HAP-1 (cell line): ENCODE measurements around the gene PSMD7.

ENCODE experiments used
- DNase-seq, 2 experiments: peaks; one replicate each; pipeline ENCODE4 v3.0.0-alpha.2; 2016 to 2020; ENCODE audit warnings: low spot score in 2 of 2
- H3K27me3 ChIP-seq: fragments of 250-450 bp; sonication (Bioruptor Pico); 2 replicates; pipeline ENCODE4 v1.5.1; 2020; ENCODE audit warnings: low read depth, mild to moderate bottlenecking, moderate library complexity
- H3K36me3 ChIP-seq: fragments of 250-450 bp; sonication (Bioruptor Pico); replicated peaks from 2 replicates; pipeline ENCODE4 v1.5.1; 2020; ENCODE audit warnings: mild to moderate bottlenecking
- H3K4me1 ChIP-seq: fragments of 250-450 bp; sonication (Bioruptor Pico); 2 replicates; pipeline ENCODE4 v1.5.1; 2020; ENCODE audit warnings: mild to moderate bottlenecking
- H3K4me3 ChIP-seq: fragments of 250-450 bp; sonication (Bioruptor Pico); 2 replicates; pipeline ENCODE4 v1.5.1; 2020; ENCODE audit warnings: mild to moderate bottlenecking, moderate library complexity
- H3K9me3 ChIP-seq: fragments of 250-450 bp; sonication (Bioruptor Pico); 2 replicates; pipeline ENCODE4 v1.5.1; 2020; ENCODE audit warnings: mild to moderate bottlenecking, moderate library complexity
- in situ Hi-C: fragments of 300-500 bp; cut with MboI; formaldehyde crosslinking; loops from 3 replicates; pipeline ENCODE4 v1.14.3; 2020; ENCODE audit warnings: low sequenced_read_pairs, inconsistent platforms, mixed read lengths

The PSMD7 gene

GRCh38 chr16:74296432-74297144 is at the start of gene PSMD7:
TSS of gene PSMD7 (plus strand) at chr16:74296814. CDS start at chr16:74296915, 101 bp downstream.
- in situ Hi-C loops, result no loop called here
- peak; percentile 85 to 93 for DNase-seq
- H3K9me3 ChIP-seq, result no peaks in the 10 kb centered on the region
- no peaks in the 10 kb centered on the region for H3K27me3 ChIP-seq
- H3K4me3 ChIP-seq, result peak within 1 kb of the TSS; percentile 97
- H3K4me1 ChIP-seq, result peaks cover 15% of the 10 kb centered on the region
- H3K36me3 ChIP-seq, result peaks cover 33% of the 10 kb centered on the region

- Histone ChIP-seq H3K4me3 (no peak overlapping the region), H3K9me3 (no peaks in the 10 kb centered on the region), H3K4me1 (no peaks in the 10 kb centered on the region), H3K36me3 (no peaks in the 10 kb centered on the region), H3K27me3 (no peaks in the 10 kb centered on the region)
- DNase-seq, result no peak
- in situ Hi-C loops, result no loop called here
Measured at GRCh38 chr16:74249254-74249653, 47.4 kb upstream of the PSMD7 start.

GRCh38 chr16:74249846-74250245 is 46.8 kb upstream of the PSMD7 start:
- H3K36me3 ChIP-seq, result no peaks in the 10 kb centered on the region
- DNase-seq, result no peak
- in situ Hi-C loops, result no loop called here
- H3K4me3 ChIP-seq, result no peak overlapping the region
- H3K9me3 ChIP-seq, result no peaks in the 10 kb centered on the region
- H3K27me3 ChIP-seq, result no peaks in the 10 kb centered on the region; the same call in 1 of the 2 replicates
- H3K4me1 ChIP-seq, result no peaks in the 10 kb centered on the region

GRCh38 chr16:74252329-74252728 is 44.3 kb upstream of the PSMD7 start:
- Histone ChIP-seq H3K27me3 (no peaks in the 10 kb centered on the region; the same call in 1 of the 2 replicates), H3K4me1 (no peaks in the 10 kb centered on the region), H3K4me3 (no peak overlapping the region), H3K36me3 (no peaks in the 10 kb centered on the region), H3K9me3 (no peaks in the 10 kb centered on the region)
- in situ Hi-C loops, result no loop called here
- DNase-seq, result no peak

GRCh38 chr16:74253161-74253938 is 43.3 kb upstream of the PSMD7 start:
- Histone ChIP-seq H3K36me3 (no peaks in the 10 kb centered on the region), H3K9me3 (no peaks in the 10 kb centered on the region), H3K4me1 (no peaks in the 10 kb centered on the region), H3K4me3 (no peak overlapping the region), H3K27me3 (no peaks in the 10 kb centered on the region; the same call in 1 of the 2 replicates)
- in situ Hi-C loops, result no loop called here
- DNase-seq, result no peak

- in situ Hi-C loops, result no loop called here
Measured at GRCh38 chr16:74257061-74257460, 39.6 kb upstream of the PSMD7 start.

GRCh38 chr16:74261068-74261467 is 35.5 kb upstream of the PSMD7 start:
- Histone ChIP-seq H3K27me3 (no peaks in the 10 kb centered on the region), H3K9me3 (no peaks in the 10 kb centered on the region), H3K4me1 (no peaks in the 10 kb centered on the region), H3K4me3 (no peak overlapping the region), H3K36me3 (no peaks in the 10 kb centered on the region)
- DNase-seq, result no peak
- in situ Hi-C loops, result no loop called here

More at GRCh38 chr16:74257061-74257460, 39.6 kb upstream of the PSMD7 start:
- H3K9me3 ChIP-seq, result no peaks in the 10 kb centered on the region
- DNase-seq, result no peak
- no peaks in the 10 kb centered on the region for H3K4me1 ChIP-seq
- H3K27me3 ChIP-seq, result no peaks in the 10 kb centered on the region; the same call in 1 of the 2 replicates
- no peak overlapping the region for H3K4me3 ChIP-seq
- no peaks in the 10 kb centered on the region for H3K36me3 ChIP-seq

- no peak for DNase-seq
- in situ Hi-C loops, result no loop called here
- no peaks in the 10 kb centered on the region for H3K36me3 ChIP-seq
- H3K4me1 ChIP-seq, result no peaks in the 10 kb centered on the region
- no peaks in the 10 kb centered on the region for H3K9me3 ChIP-seq
- no peak overlapping the region for H3K4me3 ChIP-seq
- no peaks in the 10 kb centered on the region; the same call in 1 of the 2 replicates for H3K27me3 ChIP-seq
Measured at GRCh38 chr16:74264811-74265210, 31.8 kb upstream of the PSMD7 start.

GRCh38 chr16:74268372-74268782 is 28.2 kb upstream of the PSMD7 start:
- Histone ChIP-seq H3K4me3 (no peak overlapping the region), H3K27me3 (no peaks in the 10 kb centered on the region; the same call in 1 of the 2 replicates), H3K36me3 (no peaks in the 10 kb centered on the region), H3K4me1 (no peaks in the 10 kb centered on the region), H3K9me3 (no peaks in the 10 kb centered on the region)
- in situ Hi-C loops, result no loop called here
- DNase-seq, result no peak

- no peak overlapping the region for H3K4me3 ChIP-seq
- peaks cover 3% of the 10 kb centered on the region; the same call in 1 of the 2 replicates for H3K4me1 ChIP-seq
- no peak for DNase-seq
- no peaks in the 10 kb centered on the region for H3K36me3 ChIP-seq
- H3K9me3 ChIP-seq, result no peaks in the 10 kb centered on the region
- in situ Hi-C loops, result no loop called here
- peaks cover 3% of the 10 kb centered on the region for H3K27me3 ChIP-seq
Measured at GRCh38 chr16:74271872-74272271, 24.7 kb upstream of the PSMD7 start.

GRCh38 chr16:74275031-74275636 is 21.5 kb upstream of the PSMD7 start:
- H3K4me1 ChIP-seq, result peaks cover 3% of the 10 kb centered on the region; the same call in 1 of the 2 replicates
- no peak overlapping the region for H3K4me3 ChIP-seq
- peaks cover 3% of the 10 kb centered on the region; the same call in 1 of the 2 replicates for H3K27me3 ChIP-seq
- H3K9me3 ChIP-seq, result no peaks in the 10 kb centered on the region
- in situ Hi-C loops, result no loop called here
- no peaks in the 10 kb centered on the region for H3K36me3 ChIP-seq
- peak in 1 of 2 experiments; percentile 49 for DNase-seq

GRCh38 chr16:74275711-74276110 is 20.9 kb upstream of the PSMD7 start:
- H3K4me1 ChIP-seq, result peaks cover 3% of the 10 kb centered on the region; the same call in 1 of the 2 replicates
- no peak overlapping the region for H3K4me3 ChIP-seq
- no peak for DNase-seq
- peaks cover 3% of the 10 kb centered on the region; the same call in 1 of the 2 replicates for H3K27me3 ChIP-seq
- in situ Hi-C loops, result no loop called here
- no peaks in the 10 kb centered on the region for H3K36me3 ChIP-seq
- H3K9me3 ChIP-seq, result no peaks in the 10 kb centered on the region

GRCh38 chr16:74277974-74278373 is 18.6 kb upstream of the PSMD7 start:
- in situ Hi-C loops, result no loop called here
- no peaks in the 10 kb centered on the region for H3K36me3 ChIP-seq
- H3K4me3 ChIP-seq, result no peak overlapping the region
- H3K4me1 ChIP-seq, result peaks cover 3% of the 10 kb centered on the region; the same call in 1 of the 2 replicates
- H3K27me3 ChIP-seq, result peaks cover 3% of the 10 kb centered on the region; the same call in 1 of the 2 replicates
- no peaks in the 10 kb centered on the region for H3K9me3 ChIP-seq
- DNase-seq, result no peak
